Measurements from ENCODE around the gene MAGI1.

- TF ChIP-seq, protein P1, sequence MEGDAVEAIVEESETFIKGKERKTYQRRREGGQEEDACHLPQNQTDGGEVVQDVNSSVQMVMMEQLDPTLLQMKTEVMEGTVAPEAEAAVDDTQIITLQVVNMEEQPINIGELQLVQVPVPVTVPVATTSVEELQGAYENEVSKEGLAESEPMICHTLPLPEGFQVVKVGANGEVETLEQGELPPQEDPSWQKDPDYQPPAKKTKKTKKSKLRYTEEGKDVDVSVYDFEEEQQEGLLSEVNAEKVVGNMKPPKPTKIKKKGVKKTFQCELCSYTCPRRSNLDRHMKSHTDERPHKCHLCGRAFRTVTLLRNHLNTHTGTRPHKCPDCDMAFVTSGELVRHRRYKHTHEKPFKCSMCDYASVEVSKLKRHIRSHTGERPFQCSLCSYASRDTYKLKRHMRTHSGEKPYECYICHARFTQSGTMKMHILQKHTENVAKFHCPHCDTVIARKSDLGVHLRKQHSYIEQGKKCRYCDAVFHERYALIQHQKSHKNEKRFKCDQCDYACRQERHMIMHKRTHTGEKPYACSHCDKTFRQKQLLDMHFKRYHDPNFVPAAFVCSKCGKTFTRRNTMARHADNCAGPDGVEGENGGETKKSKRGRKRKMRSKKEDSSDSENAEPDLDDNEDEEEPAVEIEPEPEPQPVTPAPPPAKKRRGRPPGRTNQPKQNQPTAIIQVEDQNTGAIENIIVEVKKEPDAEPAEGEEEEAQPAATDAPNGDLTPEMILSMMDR (IDR thresholded peaks at IDR 0.05): no peak
- TF ChIP-seq, protein P2, sequence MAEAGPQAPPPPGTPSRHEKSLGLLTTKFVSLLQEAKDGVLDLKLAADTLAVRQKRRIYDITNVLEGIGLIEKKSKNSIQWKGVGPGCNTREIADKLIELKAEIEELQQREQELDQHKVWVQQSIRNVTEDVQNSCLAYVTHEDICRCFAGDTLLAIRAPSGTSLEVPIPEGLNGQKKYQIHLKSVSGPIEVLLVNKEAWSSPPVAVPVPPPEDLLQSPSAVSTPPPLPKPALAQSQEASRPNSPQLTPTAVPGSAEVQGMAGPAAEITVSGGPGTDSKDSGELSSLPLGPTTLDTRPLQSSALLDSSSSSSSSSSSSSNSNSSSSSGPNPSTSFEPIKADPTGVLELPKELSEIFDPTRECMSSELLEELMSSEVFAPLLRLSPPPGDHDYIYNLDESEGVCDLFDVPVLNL (CRISPR knock-in tag; IDR thresholded peaks at IDR 0.05; ENCODE audit: borderline replicate concordance, low read depth): no peak
- no peak for TF ChIP-seq ATF1 (CRISPR knock-in tag; IDR thresholded peaks at IDR 0.05)
- TF ChIP-seq MAX (CRISPR knock-in tag; IDR thresholded peaks at IDR 0.05): no peak
- TF ChIP-seq TEAD4 (CRISPR knock-in tag; IDR thresholded peaks at IDR 0.05): no peak
- no peak for TF ChIP-seq STAT6 (CRISPR knock-in tag; conservative IDR thresholded peaks at IDR 0.05; ENCODE audit: low read depth)
- no peak for TF ChIP-seq ZSCAN18 (CRISPR knock-in tag; IDR thresholded peaks at IDR 0.05)
- no peak for TF ChIP-seq NR2C2 (CRISPR knock-in tag; IDR thresholded peaks at IDR 0.05)
- no peak for TF ChIP-seq ARID4B (CRISPR knock-in tag; IDR thresholded peaks at IDR 0.05; ENCODE audit: borderline replicate concordance)
These were observed 221.1 kb downstream of the MAGI1 start for GRCh38 chr3:65817553-65818126.

Measured in WTC11 (cell line).